Ascending aorta (tissue), 2 donors: ENCODE results near the gene CLDN14. TPM values are rescaled to one million over a fixed set of nuclear protein-coding genes. Genes with fewer than 3 reads are reported as not detected.

ENCODE experiments used
- DNase-seq, 2 donors: peaks; one replicate each; pipeline ENCODE4 v3.0.0-alpha.2; 2019; ENCODE audit warnings: low spot score in 2 of 2
- H3K27ac ChIP-seq, 2 donors: fragments of 200-600 bp; sonication (generic); one replicate each; pipeline ENCODE4 v1.5.1; 2016 to 2017; ENCODE audit warnings: mild to moderate bottlenecking in 1 of 2
- H3K27me3 ChIP-seq: fragments of 200-600 bp; sonication (generic); one replicate; pipeline ENCODE4 v1.5.1; 2017
- H3K36me3 ChIP-seq, 2 donors: fragments of 200-600 bp; sonication (generic); one replicate each; pipeline ENCODE4 v1.5.1; 2016
- H3K4me1 ChIP-seq, 2 donors: fragments of 200-600 bp; sonication (generic); one replicate each; pipeline ENCODE4 v1.5.1; 2016 to 2017; ENCODE audit warnings: mild to moderate bottlenecking in 1 of 2
- H3K4me3 ChIP-seq, 2 donors: fragments of 200-600 bp; sonication (generic); one replicate each; pipeline ENCODE4 v1.5.1; 2016 to 2017; ENCODE audit warnings: mild to moderate bottlenecking in 1 of 2
- H3K9me3 ChIP-seq, 2 donors: fragments of 200-600 bp; sonication (generic); one replicate each; pipeline ENCODE4 v1.5.1; 2016
- intact Hi-C: fragments of 100-400 bp; cut with DNase I; formaldehyde crosslinking; loops from one replicate; pipeline ENCODE4 v1.15.1; 2023
- total RNA-seq: library from RNA; depleted of rRNA; stranded (reverse); fragments of >200 nt; gene quantifications from one replicate; pipeline ENCODE4 v1.1.0, GENCODE V29; 2016
- TF ChIP-seq, protein P1 (sequence below), 3 experiments: fragments of 200-600 bp in 2 of 3; fragments of 450-650 bp in 1 of 3; sonication (generic) in 2 of 3; IDR thresholded peaks; one replicate each; pipeline ENCODE4 v1.5.1; 2016 to 2019; ENCODE audit warnings: antibody characterized with exemption in 3 of 3, mild to moderate bottlenecking in 1 of 3, moderate library complexity in 1 of 3

Gene CLDN14
- total RNA-seq, 1 donor from 2014 or later, result not detected

DNA sequence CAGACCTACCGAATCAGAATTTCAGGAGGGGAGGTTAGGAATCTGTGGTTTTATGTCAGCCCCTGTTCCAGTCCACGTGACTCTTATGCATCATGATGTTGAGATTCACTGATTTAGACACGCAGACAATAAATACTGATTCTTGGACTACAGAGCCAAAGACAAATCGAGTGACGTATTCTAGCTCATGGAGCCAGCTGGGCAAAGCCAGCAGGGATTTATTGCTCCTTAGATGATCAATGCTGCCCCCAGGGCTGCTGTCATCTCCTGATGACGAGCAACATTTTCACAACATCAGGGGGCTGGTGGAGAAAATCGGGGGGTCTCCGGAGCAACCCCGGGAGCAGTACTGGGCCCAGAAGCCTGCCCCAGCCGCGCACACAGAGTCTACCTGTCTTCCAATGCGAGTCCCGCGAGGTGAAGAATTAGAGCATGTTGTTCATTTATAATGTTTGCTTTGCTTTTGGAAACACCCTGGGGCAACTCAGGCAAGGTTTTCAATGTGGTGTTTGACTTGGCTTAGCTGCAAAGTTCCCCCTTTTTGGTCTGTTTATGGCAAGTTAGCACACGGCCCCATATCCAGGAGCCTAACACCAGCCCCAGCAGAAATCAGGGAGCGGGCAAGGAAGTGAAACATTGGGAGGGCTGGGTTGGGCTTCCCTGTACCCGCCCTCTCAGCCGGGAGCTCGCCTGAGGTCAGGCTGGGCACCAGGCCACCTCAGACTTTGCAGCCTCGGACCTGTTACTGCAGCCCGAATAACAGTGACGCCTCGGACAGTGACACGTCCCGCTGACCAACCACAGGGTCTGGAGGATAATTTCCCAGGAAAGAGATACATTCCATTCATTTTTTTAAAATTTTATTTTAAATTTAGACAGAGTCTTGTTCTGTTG is 19.9 kb upstream of the CLDN14 start:
- H3K27ac ChIP-seq, result peak overlapping the region in 1 of 2 donors; percentile 61
- DNase-seq, result no peak

DNA sequence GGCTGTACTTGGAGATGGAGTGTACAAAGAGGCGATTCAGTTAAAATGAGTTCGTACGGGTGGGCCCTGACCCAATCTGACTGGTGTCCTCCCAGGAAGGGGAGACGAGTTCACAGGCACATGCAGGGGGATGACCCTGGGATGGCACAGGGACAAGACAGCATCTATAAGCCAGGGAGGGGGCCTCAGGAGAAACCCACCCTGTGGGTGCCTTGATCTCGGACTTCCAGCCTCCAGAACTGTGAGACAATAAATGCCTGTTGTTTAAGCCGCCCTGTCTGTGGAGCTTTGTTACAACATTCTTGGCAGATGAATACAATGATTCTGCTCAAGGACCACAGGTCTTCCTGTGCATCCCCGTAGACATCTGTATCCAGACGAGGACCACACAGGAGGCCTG is 14.6 kb upstream of the CLDN14 start:
- TF ChIP-seq, protein P1, sequence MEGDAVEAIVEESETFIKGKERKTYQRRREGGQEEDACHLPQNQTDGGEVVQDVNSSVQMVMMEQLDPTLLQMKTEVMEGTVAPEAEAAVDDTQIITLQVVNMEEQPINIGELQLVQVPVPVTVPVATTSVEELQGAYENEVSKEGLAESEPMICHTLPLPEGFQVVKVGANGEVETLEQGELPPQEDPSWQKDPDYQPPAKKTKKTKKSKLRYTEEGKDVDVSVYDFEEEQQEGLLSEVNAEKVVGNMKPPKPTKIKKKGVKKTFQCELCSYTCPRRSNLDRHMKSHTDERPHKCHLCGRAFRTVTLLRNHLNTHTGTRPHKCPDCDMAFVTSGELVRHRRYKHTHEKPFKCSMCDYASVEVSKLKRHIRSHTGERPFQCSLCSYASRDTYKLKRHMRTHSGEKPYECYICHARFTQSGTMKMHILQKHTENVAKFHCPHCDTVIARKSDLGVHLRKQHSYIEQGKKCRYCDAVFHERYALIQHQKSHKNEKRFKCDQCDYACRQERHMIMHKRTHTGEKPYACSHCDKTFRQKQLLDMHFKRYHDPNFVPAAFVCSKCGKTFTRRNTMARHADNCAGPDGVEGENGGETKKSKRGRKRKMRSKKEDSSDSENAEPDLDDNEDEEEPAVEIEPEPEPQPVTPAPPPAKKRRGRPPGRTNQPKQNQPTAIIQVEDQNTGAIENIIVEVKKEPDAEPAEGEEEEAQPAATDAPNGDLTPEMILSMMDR (IDR thresholded peaks at IDR 0.05), result no peak
- Histone ChIP-seq H3K4me3 (no peak overlapping the region), H3K4me1 (no peaks in the 10 kb centered on the region), H3K27ac (no peak overlapping the region), H3K9me3 (no peaks in the 10 kb centered on the region), H3K36me3 (no peaks in the 10 kb centered on the region), H3K27me3 (no peaks in the 10 kb centered on the region)
- no peak for DNase-seq
- intact Hi-C loops, result no loop called here

More for the DNA sequence above, 19.9 kb upstream of the CLDN14 start:
- TF ChIP-seq, protein P1 (IDR thresholded peaks at IDR 0.05), result no peak
- H3K9me3 ChIP-seq, result no peaks in the 10 kb centered on the region
- no peaks in the 10 kb centered on the region for H3K36me3 ChIP-seq
- peak overlapping the region in 1 of 2 donors; percentile 20 for H3K4me3 ChIP-seq
- H3K27me3 ChIP-seq, result no peaks in the 10 kb centered on the region
- no peaks in the 10 kb centered on the region for H3K4me1 ChIP-seq
- intact Hi-C loops, result no loop called here

DNA sequence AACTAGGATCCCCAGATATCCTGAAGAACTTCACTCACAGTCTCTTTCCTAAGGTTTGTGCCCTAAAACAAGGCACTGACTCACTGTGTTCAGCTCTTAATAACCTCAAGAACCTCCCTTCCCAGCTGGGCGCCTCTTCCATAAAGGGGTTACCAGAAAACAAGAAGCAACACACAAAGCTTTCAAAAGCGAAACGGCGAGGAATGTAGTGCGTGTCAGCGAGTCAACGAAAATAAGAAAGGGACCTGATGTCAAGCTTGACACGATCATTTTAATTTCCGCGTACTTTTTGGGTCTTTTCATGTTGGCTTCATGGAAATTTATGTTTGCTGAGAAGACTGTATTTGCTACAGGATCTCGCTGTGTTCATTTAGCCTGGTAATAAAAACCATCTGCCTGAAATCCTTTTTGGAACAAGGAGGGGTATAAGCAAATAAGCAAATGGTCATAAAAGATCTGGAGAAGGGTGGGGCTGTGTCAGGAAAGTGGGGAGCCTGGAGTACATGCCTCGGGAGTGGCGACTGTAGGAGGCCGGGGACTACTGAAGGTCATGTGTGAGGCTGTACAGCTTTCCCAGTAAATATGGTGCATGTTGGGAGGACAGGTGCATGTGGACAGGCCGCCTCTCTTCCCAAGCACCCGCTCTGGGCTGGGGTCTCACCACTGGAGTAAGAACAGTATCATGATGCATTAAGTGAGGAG is 11.4 kb upstream of the CLDN14 start:
- intact Hi-C loops, result no loop called here
- Histone ChIP-seq H3K4me3 (no peak overlapping the region), H3K9me3 (no peaks in the 10 kb centered on the region), H3K27ac (no peak overlapping the region), H3K4me1 (no peaks in the 10 kb centered on the region), H3K36me3 (no peaks in the 10 kb centered on the region), H3K27me3 (no peaks in the 10 kb centered on the region)
- TF ChIP-seq, protein P1 (IDR thresholded peaks at IDR 0.05), result no peak
- DNase-seq, result no peak

DNA sequence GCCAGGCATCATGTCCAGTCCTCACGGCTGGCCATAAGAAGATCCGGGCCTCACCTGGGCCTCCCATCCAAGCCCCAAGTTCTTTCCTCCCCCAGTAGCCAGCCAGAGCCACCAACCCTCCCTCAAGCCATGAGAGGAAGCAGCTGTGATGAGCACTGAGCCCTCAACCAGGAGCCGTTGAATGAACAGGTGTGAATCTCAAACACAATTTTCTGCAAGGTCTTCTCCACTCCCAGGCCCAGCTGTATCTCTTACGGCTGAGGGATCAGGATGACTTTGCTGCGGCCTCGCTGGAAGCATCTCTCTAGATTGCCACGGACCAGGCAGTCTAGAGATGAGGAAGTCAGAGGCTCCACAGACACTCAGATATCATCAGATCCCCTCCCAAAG is 9.8 kb upstream of the CLDN14 start:
- intact Hi-C loops, result no loop called here
- H3K36me3 ChIP-seq, result no peaks in the 10 kb centered on the region
- H3K27ac ChIP-seq, result no peak overlapping the region
- H3K4me1 ChIP-seq, result no peaks in the 10 kb centered on the region
- no peak overlapping the region for H3K4me3 ChIP-seq
- no peaks in the 10 kb centered on the region for H3K27me3 ChIP-seq
- TF ChIP-seq, protein P1 (IDR thresholded peaks at IDR 0.05), result no peak
- DNase-seq, result no peak
- H3K9me3 ChIP-seq, result no peaks in the 10 kb centered on the region

DNA sequence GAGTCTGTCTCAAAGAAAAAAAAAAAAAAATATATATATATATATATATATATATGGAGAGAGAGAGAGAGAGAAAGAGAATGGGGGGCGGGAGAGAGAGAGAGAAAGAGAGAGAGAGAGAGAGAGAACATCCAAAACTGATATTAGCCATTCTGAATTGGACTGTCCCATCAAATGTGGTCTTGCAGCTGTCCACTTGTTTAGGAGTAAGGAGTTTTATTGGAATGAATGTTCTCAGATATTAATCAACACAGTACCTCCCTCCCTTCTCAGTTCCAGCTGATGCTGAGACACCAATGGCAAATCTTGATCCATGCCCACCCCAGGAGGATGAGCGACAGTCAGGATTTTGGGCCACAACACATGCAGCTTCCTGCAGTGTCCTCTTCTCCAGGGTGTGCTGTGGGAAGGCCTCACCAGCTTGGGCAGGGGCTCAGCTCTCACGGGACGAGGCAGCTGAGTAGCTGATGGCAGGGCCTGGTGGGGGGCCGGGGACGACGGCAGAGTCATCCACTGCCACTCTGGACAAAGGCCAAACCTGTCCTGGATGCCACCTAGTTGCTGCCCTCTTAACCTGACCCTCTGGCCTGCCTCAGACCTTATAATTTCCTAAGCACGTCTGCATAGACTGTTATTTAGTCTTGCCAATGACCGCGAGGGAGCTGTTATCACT is 9.3 kb upstream of the CLDN14 start:
- TF ChIP-seq, protein P1 (IDR thresholded peaks at IDR 0.05), result no peak
- Histone ChIP-seq H3K27ac (no peak overlapping the region), H3K9me3 (no peaks in the 10 kb centered on the region), H3K4me3 (no peak overlapping the region), H3K4me1 (no peaks in the 10 kb centered on the region), H3K27me3 (no peaks in the 10 kb centered on the region), H3K36me3 (no peaks in the 10 kb centered on the region)
- no peak for DNase-seq
- intact Hi-C loops, result no loop called here
